CD4-positive, alpha-beta T cell treated with Interleukin-21 for 1 hour (primary cell): Measurements from ENCODE around the gene SPTBN2.

Source experiments
- DNase-seq: peaks from one replicate; pipeline ENCODE4 v3.0.0-alpha.2; 2020

Gene SPTBN2

GRCh38 chr11:66723693-66724092 is 5.3 kb downstream of the SPTBN2 start:
- no peak for DNase-seq

GRCh38 chr11:66722745-66723651 is 6.0 kb downstream of the SPTBN2 start:
- no peak for DNase-seq

- DNase-seq = no peak
Measured at GRCh38 chr11:66721939-66722338, 7.1 kb downstream of the SPTBN2 start.

GRCh38 chr11:66720899-66721470 is 8.0 kb downstream of the SPTBN2 start:
- no peak for DNase-seq

GRCh38 chr11:66720223-66720898 is 8.7 kb downstream of the SPTBN2 start:
- DNase-seq = peak; percentile 17

GRCh38 chr11:66719111-66719872 is 9.7 kb downstream of the SPTBN2 start:
- DNase-seq = no peak

GRCh38 chr11:66718320-66718971 is 10.6 kb downstream of the SPTBN2 start:
- DNase-seq = no peak

- DNase-seq = no peak
Measured at GRCh38 chr11:66717925-66718319, 11.1 kb downstream of the SPTBN2 start.

GRCh38 chr11:66716996-66717395 is 12.0 kb downstream of the SPTBN2 start:
- no peak for DNase-seq

- DNase-seq = no peak
Measured at GRCh38 chr11:66715346-66716085, 13.5 kb downstream of the SPTBN2 start.

GRCh38 chr11:66713746-66714480 is 15.1 kb downstream of the SPTBN2 start:
- no peak for DNase-seq

GRCh38 chr11:66710384-66710930 is 18.6 kb downstream of the SPTBN2 start:
- no peak for DNase-seq

GRCh38 chr11:66708701-66709100 is 20.3 kb downstream of the SPTBN2 start:
- DNase-seq = no peak

GRCh38 chr11:66708094-66708493 is 20.9 kb downstream of the SPTBN2 start:
- DNase-seq = no peak

GRCh38 chr11:66707486-66707885 is 21.5 kb downstream of the SPTBN2 start:
- DNase-seq = no peak

GRCh38 chr11:66706989-66707388 is 22.0 kb downstream of the SPTBN2 start:
- no peak for DNase-seq

GRCh38 chr11:66705587-66706335 is 23.3 kb downstream of the SPTBN2 start:
- DNase-seq = no peak

GRCh38 chr11:66704659-66705360 is 24.2 kb downstream of the SPTBN2 start:
- no peak for DNase-seq
